ENCODE results near the gene GRK1. TPM values are rescaled to one million over a fixed set of nuclear protein-coding genes. Genes with fewer than 3 reads are reported as not detected.
A peak's percentile ranks its signal among the peaks of the same experiment; 100 is the strongest.

GRK1 gene
- total RNA-seq, 2 experiments from 2014 or later: not detected

- intact Hi-C loops (cut with DNase I, micrococcal nuclease): no loop called here
- ATAC-seq (ENCODE audit: poor library complexity) (no peak), DNase-seq (peak in 1 of 14 experiments; percentile 27)
- no peaks in the 10 kb centered on the region for H3K36me3 ChIP-seq (ENCODE audit: insufficient read depth, low read length)
- no peaks in the 10 kb centered on the region for H3K27me3 ChIP-seq (ENCODE audit: control insufficient read depth in 1 of 2, insufficient read depth in 2 of 2, low read length in 2 of 2)
- H3K4me3 ChIP-seq (ENCODE audit: low read length): no peak overlapping the region
- Mint-ChIP-seq H3K27me3 (no peaks in the 10 kb centered on the region), H3K4me3 (no peak overlapping the region), H3K36me3 (ENCODE audit: low read depth) (no peaks in the 10 kb centered on the region), H3K9me3 (no peaks in the 10 kb centered on the region), H3K4me1 (ENCODE audit: low read depth) (peaks cover 8% of the 10 kb centered on the region), H3K27ac (no peak overlapping the region)
- ChIA-PET POLR2A (no interaction called here), CTCF (no interaction called here)
- peaks cover 5% of the 10 kb centered on the region for H3K4me1 ChIP-seq (ENCODE audit: insufficient read depth, low read length)
- H3K9me3 ChIP-seq (ENCODE audit: control insufficient read depth in 1 of 2, insufficient read depth in 1 of 2, low read length in 2 of 2): peaks cover 0 to 8% of the 10 kb centered on the region in 2 experiments
- H3K27ac ChIP-seq (ENCODE audit: low read depth in 1 of 2, low read length in 2 of 2): no peak overlapping the region
- TF ChIP-seq, protein P1, sequence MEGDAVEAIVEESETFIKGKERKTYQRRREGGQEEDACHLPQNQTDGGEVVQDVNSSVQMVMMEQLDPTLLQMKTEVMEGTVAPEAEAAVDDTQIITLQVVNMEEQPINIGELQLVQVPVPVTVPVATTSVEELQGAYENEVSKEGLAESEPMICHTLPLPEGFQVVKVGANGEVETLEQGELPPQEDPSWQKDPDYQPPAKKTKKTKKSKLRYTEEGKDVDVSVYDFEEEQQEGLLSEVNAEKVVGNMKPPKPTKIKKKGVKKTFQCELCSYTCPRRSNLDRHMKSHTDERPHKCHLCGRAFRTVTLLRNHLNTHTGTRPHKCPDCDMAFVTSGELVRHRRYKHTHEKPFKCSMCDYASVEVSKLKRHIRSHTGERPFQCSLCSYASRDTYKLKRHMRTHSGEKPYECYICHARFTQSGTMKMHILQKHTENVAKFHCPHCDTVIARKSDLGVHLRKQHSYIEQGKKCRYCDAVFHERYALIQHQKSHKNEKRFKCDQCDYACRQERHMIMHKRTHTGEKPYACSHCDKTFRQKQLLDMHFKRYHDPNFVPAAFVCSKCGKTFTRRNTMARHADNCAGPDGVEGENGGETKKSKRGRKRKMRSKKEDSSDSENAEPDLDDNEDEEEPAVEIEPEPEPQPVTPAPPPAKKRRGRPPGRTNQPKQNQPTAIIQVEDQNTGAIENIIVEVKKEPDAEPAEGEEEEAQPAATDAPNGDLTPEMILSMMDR (IDR thresholded peaks at IDR 0.05): no peak
These were observed 14.4 kb upstream of the GRK1 start for GRCh38 chr13:113652404-113653263.

- H3K4me1 Mint-ChIP-seq (ENCODE audit: low read depth): no peaks in the 10 kb centered on the region
- ChIA-PET POLR2A (no interaction called here), CTCF (no interaction called here)
- TF ChIP-seq, protein P1 (IDR thresholded peaks at IDR 0.05): no peak
- ATAC-seq (ENCODE audit: poor library complexity) (peak; percentile 48), DNase-seq (peak in 4 of 14 experiments; percentile 17 to 33 (median 27))
- Histone ChIP-seq H3K9me3 (ENCODE audit: control insufficient read depth in 1 of 2, insufficient read depth in 1 of 2, low read length in 2 of 2) (peaks cover 0 to 8% of the 10 kb centered on the region in 2 experiments), H3K4me3 (ENCODE audit: low read length) (no peak overlapping the region), H3K27ac (ENCODE audit: low read depth in 1 of 2, low read length in 2 of 2) (no peak overlapping the region), H3K27me3 (ENCODE audit: control insufficient read depth in 1 of 2, insufficient read depth in 2 of 2, low read length in 2 of 2) (no peaks in the 10 kb centered on the region), H3K36me3 (ENCODE audit: insufficient read depth, low read length) (no peaks in the 10 kb centered on the region), H3K4me1 (ENCODE audit: insufficient read depth, low read length) (peaks cover 5% of the 10 kb centered on the region)
- no peaks in the 10 kb centered on the region for H3K9me3 Mint-ChIP-seq
- H3K36me3 Mint-ChIP-seq (ENCODE audit: low read depth): no peaks in the 10 kb centered on the region
- intact Hi-C loops (cut with DNase I, micrococcal nuclease): no loop called here
- H3K27me3 Mint-ChIP-seq: no peaks in the 10 kb centered on the region
- H3K27ac Mint-ChIP-seq: no peak overlapping the region
- H3K4me3 Mint-ChIP-seq: no peak overlapping the region
These were observed 13.5 kb upstream of the GRK1 start for GRCh38 chr13:113653264-113654174.

DNA sequence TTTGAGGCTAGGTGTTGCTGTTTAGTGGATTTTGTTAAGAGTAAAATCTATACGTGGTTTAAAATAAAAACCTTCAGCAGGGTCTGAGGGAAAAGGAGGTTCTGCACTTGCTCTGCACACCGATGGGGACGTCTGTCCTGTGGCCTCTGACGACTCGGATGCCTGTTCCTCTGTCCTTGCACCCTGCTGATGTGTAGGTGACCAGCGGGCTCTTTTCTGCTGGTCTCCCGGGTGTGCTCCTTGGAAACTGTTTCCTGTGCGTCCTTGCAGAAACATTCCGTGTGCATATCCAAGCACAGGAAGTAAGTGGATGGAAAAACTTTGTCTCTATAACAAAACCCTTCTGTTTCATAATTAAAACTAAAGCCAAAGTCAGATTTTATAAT lies 12.9 kb upstream of the GRK1 start:
- Histone ChIP-seq H3K4me1 (ENCODE audit: insufficient read depth, low read length) (peaks cover 5% of the 10 kb centered on the region), H3K9me3 (ENCODE audit: control insufficient read depth in 1 of 2, insufficient read depth in 1 of 2, low read length in 2 of 2) (peaks cover 0 to 8% of the 10 kb centered on the region in 2 experiments), H3K4me3 (ENCODE audit: low read length) (no peak overlapping the region), H3K27ac (ENCODE audit: low read depth in 1 of 2, low read length in 2 of 2) (no peak overlapping the region), H3K36me3 (ENCODE audit: insufficient read depth, low read length) (no peaks in the 10 kb centered on the region), H3K27me3 (ENCODE audit: control insufficient read depth in 1 of 2, insufficient read depth in 2 of 2, low read length in 2 of 2) (no peaks in the 10 kb centered on the region)
- Mint-ChIP-seq H3K36me3 (ENCODE audit: low read depth) (no peaks in the 10 kb centered on the region), H3K4me3 (no peak overlapping the region), H3K27ac (no peak overlapping the region), H3K4me1 (ENCODE audit: low read depth) (no peaks in the 10 kb centered on the region), H3K9me3 (no peaks in the 10 kb centered on the region), H3K27me3 (no peaks in the 10 kb centered on the region)
- DNase-seq (no peak), ATAC-seq (ENCODE audit: poor library complexity) (no peak)
- ChIA-PET POLR2A (no interaction called here), CTCF (no interaction called here)
- intact Hi-C loops (cut with DNase I, micrococcal nuclease): no loop called here
- TF ChIP-seq, protein P1 (IDR thresholded peaks at IDR 0.05): no peak
